Thoracic aorta endothelial cell (primary cell): Measurements from ENCODE around the gene ENTPD3. TPM values are rescaled to one million over a fixed set of nuclear protein-coding genes. Genes with fewer than 3 reads are reported as not detected.

Experiments used
- total RNA-seq: library from RNA; depleted of rRNA; stranded (reverse); fragments of >200 nt; gene quantifications from 2 replicates; pipeline ENCODE4 v1.2.3, GENCODE V29; 2012

Gene ENTPD3, protein sequence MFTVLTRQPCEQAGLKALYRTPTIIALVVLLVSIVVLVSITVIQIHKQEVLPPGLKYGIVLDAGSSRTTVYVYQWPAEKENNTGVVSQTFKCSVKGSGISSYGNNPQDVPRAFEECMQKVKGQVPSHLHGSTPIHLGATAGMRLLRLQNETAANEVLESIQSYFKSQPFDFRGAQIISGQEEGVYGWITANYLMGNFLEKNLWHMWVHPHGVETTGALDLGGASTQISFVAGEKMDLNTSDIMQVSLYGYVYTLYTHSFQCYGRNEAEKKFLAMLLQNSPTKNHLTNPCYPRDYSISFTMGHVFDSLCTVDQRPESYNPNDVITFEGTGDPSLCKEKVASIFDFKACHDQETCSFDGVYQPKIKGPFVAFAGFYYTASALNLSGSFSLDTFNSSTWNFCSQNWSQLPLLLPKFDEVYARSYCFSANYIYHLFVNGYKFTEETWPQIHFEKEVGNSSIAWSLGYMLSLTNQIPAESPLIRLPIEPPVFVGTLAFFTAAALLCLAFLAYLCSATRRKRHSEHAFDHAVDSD
- 0.07 and 0.13 TPM in 2 replicates for total RNA-seq

GRCh38 chr3:40387001-40387894 lies at the start of gene ENTPD3:
TSS of gene ENTPD3 (plus strand) at chr3:40387184. CDS start at chr3:40388058, 874 bp downstream.

GRCh38 chr3:40456940-40457823 lies 70.2 kb downstream of the ENTPD3 start, which contains the start of gene RPL14:
TSS of gene RPL14 (plus strand) at chr3:40457339. CDS start at chr3:40457472, 133 bp downstream.

GRCh38 chr3:40476478-40477470 lies 89.8 kb downstream of the ENTPD3 start, which contains the start of gene ZNF619:
TSS of gene ZNF619 (plus strand) at chr3:40477122. CDS start at chr3:40477980, 858 bp downstream.

Other genes starting within 250 kb of the ENTPD3 start
- 26.1 and 28.9 TPM in 2 replicates for gene EIF1B, start 77.5 kb upstream of the ENTPD3 start, total RNA-seq
- gene RPL14, start 70.2 kb downstream of the ENTPD3 start, total RNA-seq: 428 and 613 TPM in 2 replicates
- 6.1 and 8.8 TPM in 2 replicates for gene ZNF619, start 89.9 kb downstream of the ENTPD3 start, total RNA-seq
- gene ZNF620, start 118.9 kb downstream of the ENTPD3 start, total RNA-seq: 5.6 and 7.0 TPM in 2 replicates
- 21.5 and 22.5 TPM in 2 replicates for gene ZNF621, start 137.8 kb downstream of the ENTPD3 start, total RNA-seq